K562 (cell line): Measurements from ENCODE around the gene AKIRIN1. TPM values are rescaled to one million over a fixed set of nuclear protein-coding genes. Genes with fewer than 3 reads are reported as not detected.

Experiments used
- CBFA2T3 ChIP-seq: fragments of 450-650 bp; IDR thresholded peaks from 2 replicates; pipeline ENCODE4 v1.6.1; 2017
- CEBPB ChIP-seq: fragments of 450-650 bp; IDR thresholded peaks from 2 replicates; pipeline ENCODE4 v1.6.1; 2016; ENCODE audit warnings: missing genetic modification characterization, missing compliant biosample characterization
- DPF2 ChIP-seq: fragments of 450-650 bp; IDR thresholded peaks from 2 replicates; pipeline ENCODE4 v1.6.1; 2016
- ETV5 ChIP-seq: sonication (generic); formaldehyde crosslinking; IDR thresholded peaks from 2 replicates; pipeline ENCODE4 v1.4.0; 2020; ENCODE audit warnings: low read depth, mild to moderate bottlenecking, missing genetic modification reagents
- GTF2F1 ChIP-seq: IDR thresholded peaks from 2 replicates; pipeline ENCODE4 v1.6.1; 2011; ENCODE audit warnings: low read depth, low read length, improper control_type of control experiment
- HNRNPL ChIP-seq: fragments of 200-400 bp; formaldehyde crosslinking; IDR thresholded peaks from 2 replicates; pipeline ENCODE4 v1.6.1; 2017; ENCODE audit warnings: low read depth, mild to moderate bottlenecking, low read length
- ILF3 ChIP-seq: fragments of 450-650 bp; IDR thresholded peaks from 2 replicates; pipeline ENCODE4 v1.6.1; 2018; ENCODE audit warnings: antibody characterized with exemption, mild to moderate bottlenecking, moderate library complexity, borderline replicate concordance
- JUN ChIP-seq, 2 experiments: sonication (generic) in 1 of 2; formaldehyde crosslinking in 1 of 2; IDR thresholded peaks; 2 replicates each; pipeline versions ENCODE4 v1.6.1 to v1.8.0; 2012 to 2022; ENCODE audit warnings: borderline replicate concordance in 2 of 2, mild to moderate bottlenecking in 2 of 2, improper control_type of control experiment in 1 of 2, low read depth in 1 of 2, low read length in 1 of 2, missing genetic modification reagents in 1 of 2
- KDM1A ChIP-seq, 2 experiments: fragments of 450-650 bp; IDR thresholded peaks; 2 replicates each; pipeline ENCODE4 v1.6.1; 2016; ENCODE audit warnings: mild to moderate bottlenecking in 2 of 2
- MYBL2 ChIP-seq, 2 experiments: fragments of 450-650 bp in 1 of 2; sonication (generic) in 1 of 2; formaldehyde crosslinking in 1 of 2; IDR thresholded peaks; 2 replicates each; pipeline versions ENCODE4 v1.6.1 to v1.8.1; 2017 to 2022; ENCODE audit warnings: borderline replicate concordance in 1 of 2, inconsistent platforms in 1 of 2, low read depth in 1 of 2, mild to moderate bottlenecking in 1 of 2, missing genetic modification reagents in 1 of 2, moderate library complexity in 1 of 2
- NBN ChIP-seq: fragments of 450-650 bp; IDR thresholded peaks from 2 replicates; pipeline ENCODE4 v1.6.1; 2016; ENCODE audit warnings: low read depth, mild to moderate bottlenecking
- NR4A1 ChIP-seq, 2 experiments: fragments of 250-450 bp in 1 of 2; fragments of 450-650 bp in 1 of 2; sonication (Bioruptor Pico) in 1 of 2; IDR thresholded peaks; 2 replicates each; pipeline versions ENCODE4 v1.4.0 to v1.6.1; 2016 to 2020; ENCODE audit warnings: mild to moderate bottlenecking in 2 of 2, missing compliant biosample characterization in 1 of 2, missing genetic modification characterization in 1 of 2, moderate library complexity in 1 of 2
- PRDM10 ChIP-seq: fragments of 450-650 bp; IDR thresholded peaks from 2 replicates; pipeline ENCODE4 v1.6.1; 2018; ENCODE audit not compliant: partially characterized antibody
- RCOR1 ChIP-seq, 2 experiments: IDR thresholded peaks; 2 replicates each; pipeline ENCODE4 v1.6.1; 2012; ENCODE audit warnings: low read depth in 2 of 2, low read length in 2 of 2, borderline replicate concordance in 1 of 2, improper control_type of control experiment in 1 of 2
- SMARCA4 ChIP-seq: fragments of 450-650 bp; IDR thresholded peaks from 2 replicates; pipeline ENCODE4 v1.6.1; 2016
- U2AF1 ChIP-seq: fragments of 200-400 bp; formaldehyde crosslinking; optimal IDR thresholded peaks from 2 replicates; pipeline ENCODE3; 2017; ENCODE audit warnings: mild to moderate bottlenecking, low read depth, low read length, moderate library complexity
- ZBTB1 ChIP-seq: sonication (generic); formaldehyde crosslinking; IDR thresholded peaks from 2 replicates; pipeline ENCODE4 v1.8.1; 2023; ENCODE audit warnings: missing genetic modification reagents, low read depth, mild to moderate bottlenecking, borderline replicate concordance
- ZBTB33 ChIP-seq: sonication (generic); formaldehyde crosslinking; IDR thresholded peaks from 2 replicates; pipeline ENCODE4 v1.8.1; 2023; ENCODE audit warnings: mild to moderate bottlenecking, missing genetic modification reagents
- ZNF589 ChIP-seq: fragments of 200-800 bp; sonication (Bioruptor generic); IDR thresholded peaks from 2 replicates; pipeline ENCODE4 v1.6.1; 2016; ENCODE audit warnings: low read depth, missing genetic modification characterization, missing compliant biosample characterization
- polyA plus RNA-seq, 8 experiments: library from polyadenylated mRNA; depleted of rRNA in 4 of 8; stranded (reverse) in 5 of 8; unstranded in 3 of 8; fragments of >200 nt; fragmentation: Nextera tagmentation in 2 of 8; fragmentation: Illumina TruSeq in 1 of 8; extraction: Ambion mirVana in 2 of 8; extraction: Trizol in 1 of 8; gene quantifications; 2 replicates each; pipeline versions ENCODE4 v1.2.1 to v1.2.3, GENCODE V29; 2011 to 2014; ENCODE audit warnings: inconsistent platforms in 1 of 8, missing spikeins in 1 of 8
- total RNA-seq, 7 experiments: library from RNA; depleted of rRNA in 6 of 7; stranded (reverse); fragments of >200 nt in 6 of 7; fragmentation: Illumina TruSeq in 2 of 7; extraction: Trizol in 2 of 7; gene quantifications; 2 replicates each; pipeline versions ENCODE4 v1.2.1 to v1.2.3, GENCODE V29; 2011 to 2021; ENCODE audit warnings: low replicate concordance in 1 of 7

AKIRIN1 gene
- total and polyA plus RNA-seq, 9 of the 15 experiments (the other 6 are each of a cell fraction or from before 2014, with no cell fraction given): 11.5 to 139 (median 83.4) TPM

- TF ChIP-seq KDM1A (IDR thresholded peaks at IDR 0.05): peak in 1 of 2 experiments; percentile 81; a peak in 1 of 4 replicates
- peak; percentile 100 for TF ChIP-seq ETV5 (CRISPR knock-in tag)
- peak; percentile 60; the same call in 1 of the 2 replicates for TF ChIP-seq DPF2
- no peak for TF ChIP-seq ZNF589 (CRISPR knock-in tag)
- TF ChIP-seq U2AF1: peak; percentile 96
- TF ChIP-seq HNRNPL: no peak
- peak; percentile 100 for TF ChIP-seq PRDM10
- peak; percentile 51; the same call in 1 of the 2 replicates for TF ChIP-seq ZBTB33 (CRISPR knock-in tag)
- no peak for TF ChIP-seq MYBL2 (IDR thresholded peaks at IDR 0.05; ENCODE audit: low read depth)
- no peak for TF ChIP-seq MYBL2 (CRISPR knock-in tag; IDR thresholded peaks at IDR 0.05; ENCODE audit: borderline replicate concordance)
- no peak for TF ChIP-seq NR4A1 (CRISPR knock-in tag; IDR thresholded peaks at IDR 0.05)
- peak; percentile 24; the same call in 1 of the 2 replicates for TF ChIP-seq NR4A1 (tag; IDR thresholded peaks at IDR 0.05)
- TF ChIP-seq ZBTB1 (CRISPR knock-in tag): 0 out of 2 replicates have a peak, but pooled peaks have one; percentile 19
- peak in 1 of 2 experiments; percentile 2; a peak in 1 of 4 replicates for TF ChIP-seq RCOR1 (IDR thresholded peaks at IDR 0.05; ENCODE audit: borderline replicate concordance in 1 of 2, low read depth in 2 of 2, low read length in 2 of 2)
- TF ChIP-seq ILF3: peak; percentile 49; the same call in 1 of the 2 replicates
- 0 out of 2 replicates have a peak, but pooled peaks have one; percentile 7 for TF ChIP-seq CBFA2T3
- TF ChIP-seq NBN: peak; percentile 99
- TF ChIP-seq JUN (IDR thresholded peaks at IDR 0.05; ENCODE audit: borderline replicate concordance, low read depth, low read length): peak; percentile 65
- no peak for TF ChIP-seq JUN (CRISPR knock-in tag; IDR thresholded peaks at IDR 0.05; ENCODE audit: borderline replicate concordance)
- no peak for TF ChIP-seq CEBPB (tag)
- TF ChIP-seq GTF2F1: peak; percentile 57; the same call in 1 of the 2 replicates
- 0 out of 2 replicates have a peak, but pooled peaks have one; percentile 13 for TF ChIP-seq SMARCA4
Measured at GRCh38 chr1:38990738-38991637, at the start of gene AKIRIN1 (continued).
